Measurements from ENCODE around the gene STK24. TPM values are rescaled to one million over a fixed set of nuclear protein-coding genes. Genes with fewer than 3 reads are reported as not detected.

STK24 gene
- total RNA-seq, 2 donors from 2014 or later, result 115 to 125 TPM

- Mint-ChIP-seq H3K4me3 (no peak overlapping the region), H3K36me3 (ENCODE audit: low read depth) (peaks cover 2% of the 10 kb centered on the region), H3K27me3 (ENCODE audit: insufficient read depth) (no peaks in the 10 kb centered on the region), H3K4me1 (peaks cover 43% of the 10 kb centered on the region), H3K27ac (no peak overlapping the region), H3K9me3 (no peaks in the 10 kb centered on the region)
- Histone ChIP-seq H3K27me3 (ENCODE audit: control insufficient read depth, insufficient read depth, low read length, poor library complexity, severe bottlenecking) (no peaks in the 10 kb centered on the region), H3K36me3 (ENCODE audit: control insufficient read depth, insufficient read depth, low read length) (no peaks in the 10 kb centered on the region), H3K4me3 (ENCODE audit: low read length) (no peak overlapping the region), H3K27ac (ENCODE audit: low read depth, low read length) (no peak overlapping the region), H3K9ac (ENCODE audit: extremely low read depth, low read length, poor library complexity, severe bottlenecking) (no peak overlapping the region), H3K9me3 (ENCODE audit: control insufficient read depth, low read length) (no peaks in the 10 kb centered on the region), H3K4me1 (ENCODE audit: control insufficient read depth, insufficient read depth, low read length) (no peaks in the 10 kb centered on the region)
- no peak for TF ChIP-seq CTCF (conservative IDR thresholded peaks at IDR 0.05)
- 100% methylated on average over 3 of the region's 3 CpGs; no CpG with 5 or more reads in 1 of the 2 experiments for WGBS, 2 experiments (ENCODE audit: insufficient coverage in 1 of 2, insufficient read length in 1 of 2)
- DNase-seq, result no peak
Observed at GRCh38 chr13:98532254-98532653, 44.7 kb downstream of the STK24 start.

GRCh38 chr13:98530217-98530616, 46.7 kb downstream of the STK24 start:
- Histone ChIP-seq H3K4me3 (ENCODE audit: low read length) (no peak overlapping the region), H3K36me3 (ENCODE audit: control insufficient read depth, insufficient read depth, low read length) (no peaks in the 10 kb centered on the region), H3K9me3 (ENCODE audit: control insufficient read depth, low read length) (no peaks in the 10 kb centered on the region), H3K9ac (ENCODE audit: extremely low read depth, low read length, poor library complexity, severe bottlenecking) (no peak overlapping the region), H3K27me3 (ENCODE audit: control insufficient read depth, insufficient read depth, low read length, poor library complexity, severe bottlenecking) (no peaks in the 10 kb centered on the region), H3K27ac (ENCODE audit: low read depth, low read length) (no peak overlapping the region), H3K4me1 (ENCODE audit: control insufficient read depth, insufficient read depth, low read length) (peaks cover 11% of the 10 kb centered on the region)
- no peak for DNase-seq
- H3K27me3 Mint-ChIP-seq (ENCODE audit: insufficient read depth), result no peaks in the 10 kb centered on the region
- H3K4me3 Mint-ChIP-seq, result no peak overlapping the region
- WGBS, 2 experiments (ENCODE audit: insufficient coverage in 1 of 2, insufficient read length in 1 of 2), result 95% methylated on average over 7 of the region's 7 CpGs
- H3K4me1 Mint-ChIP-seq, result peaks cover 45% of the 10 kb centered on the region
- H3K27ac Mint-ChIP-seq, result no peak overlapping the region
- H3K36me3 Mint-ChIP-seq (ENCODE audit: low read depth), result no peaks in the 10 kb centered on the region
- no peaks in the 10 kb centered on the region for H3K9me3 Mint-ChIP-seq
- no peak for TF ChIP-seq CTCF (conservative IDR thresholded peaks at IDR 0.05)

- Histone ChIP-seq H3K4me1 (ENCODE audit: control insufficient read depth, insufficient read depth, low read length) (peaks cover 14% of the 10 kb centered on the region), H3K27ac (ENCODE audit: low read depth, low read length) (no peak overlapping the region), H3K36me3 (ENCODE audit: control insufficient read depth, insufficient read depth, low read length) (no peaks in the 10 kb centered on the region), H3K9ac (ENCODE audit: extremely low read depth, low read length, poor library complexity, severe bottlenecking) (no peak overlapping the region), H3K9me3 (ENCODE audit: control insufficient read depth, low read length) (no peaks in the 10 kb centered on the region), H3K4me3 (ENCODE audit: low read length) (no peak overlapping the region), H3K27me3 (ENCODE audit: control insufficient read depth, insufficient read depth, low read length, poor library complexity, severe bottlenecking) (no peaks in the 10 kb centered on the region)
- no peaks in the 10 kb centered on the region for H3K27me3 Mint-ChIP-seq (ENCODE audit: insufficient read depth)
- no peak for TF ChIP-seq CTCF (conservative IDR thresholded peaks at IDR 0.05)
- peaks cover 51% of the 10 kb centered on the region for H3K4me1 Mint-ChIP-seq
- no peak overlapping the region for H3K4me3 Mint-ChIP-seq
- no peak overlapping the region for H3K27ac Mint-ChIP-seq
- 91 to 94% methylated on average over 7 to 8 of the region's 8 CpGs for WGBS, 2 experiments (ENCODE audit: insufficient coverage in 1 of 2, insufficient read length in 1 of 2)
- H3K36me3 Mint-ChIP-seq (ENCODE audit: low read depth), result no peaks in the 10 kb centered on the region
- H3K9me3 Mint-ChIP-seq, result no peaks in the 10 kb centered on the region
- DNase-seq, result no peak
Observed at GRCh38 chr13:98529171-98529570, 47.7 kb downstream of the STK24 start.

Data from endodermal cell (in vitro differentiated cells).